ENCODE results near the gene EDRF1.

- TF ChIP-seq HMGXB3 (CRISPR knock-in tag; IDR thresholded peaks at IDR 0.05; ENCODE audit: borderline replicate concordance) (no peak), AGO1 (IDR thresholded peaks at IDR 0.05; ENCODE audit: low read depth, low read length, poor library complexity, severe bottlenecking) (no peak), POLR2AphosphoS5 (IDR thresholded peaks at IDR 0.05; ENCODE audit: low read depth, low read length) (no peak), ZNF639 (CRISPR knock-in tag; conservative IDR thresholded peaks at IDR 0.05) (no peak), FOXJ3 (CRISPR knock-in tag; IDR thresholded peaks at IDR 0.05; ENCODE audit: borderline replicate concordance) (no peak), ARHGAP35 (CRISPR knock-in tag; IDR thresholded peaks at IDR 0.05; ENCODE audit: borderline replicate concordance) (no peak), ETS1 (CRISPR knock-in tag; IDR thresholded peaks at IDR 0.05) (no peak)
- TF ChIP-seq, protein P1, sequence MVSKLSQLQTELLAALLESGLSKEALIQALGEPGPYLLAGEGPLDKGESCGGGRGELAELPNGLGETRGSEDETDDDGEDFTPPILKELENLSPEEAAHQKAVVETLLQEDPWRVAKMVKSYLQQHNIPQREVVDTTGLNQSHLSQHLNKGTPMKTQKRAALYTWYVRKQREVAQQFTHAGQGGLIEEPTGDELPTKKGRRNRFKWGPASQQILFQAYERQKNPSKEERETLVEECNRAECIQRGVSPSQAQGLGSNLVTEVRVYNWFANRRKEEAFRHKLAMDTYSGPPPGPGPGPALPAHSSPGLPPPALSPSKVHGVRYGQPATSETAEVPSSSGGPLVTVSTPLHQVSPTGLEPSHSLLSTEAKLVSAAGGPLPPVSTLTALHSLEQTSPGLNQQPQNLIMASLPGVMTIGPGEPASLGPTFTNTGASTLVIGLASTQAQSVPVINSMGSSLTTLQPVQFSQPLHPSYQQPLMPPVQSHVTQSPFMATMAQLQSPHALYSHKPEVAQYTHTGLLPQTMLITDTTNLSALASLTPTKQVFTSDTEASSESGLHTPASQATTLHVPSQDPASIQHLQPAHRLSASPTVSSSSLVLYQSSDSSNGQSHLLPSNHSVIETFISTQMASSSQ (IDR thresholded peaks at IDR 0.05; ENCODE audit: low read depth), result no peak
- TF ChIP-seq, protein P1 (CRISPR knock-in tag; IDR thresholded peaks at IDR 0.05; ENCODE audit: borderline replicate concordance), result no peak
These were observed 36.7 kb downstream of the EDRF1 start for GRCh38 chr10:125756196-125756595.

Measured in HepG2 (cell line).